ENCODE results near the gene TFAP2E. TPM values are rescaled to one million over a fixed set of nuclear protein-coding genes. Genes with fewer than 3 reads are reported as not detected.

The TFAP2E gene
- total and polyA plus RNA-seq, 4 donors, result 0.07 to 0.21 (median 0.09) TPM

GRCh38 chr1:35560256-35561225, 12.6 kb upstream of the TFAP2E start:
- 55% methylated on average over 44 of the region's 44 CpGs for WGBS
- Histone ChIP-seq H3K4me3 (ENCODE audit: low read depth in 1 of 3, low read length in 3 of 3) (no peak overlapping the region), H3K36me3 (ENCODE audit: control insufficient read depth in 4 of 4, insufficient read depth in 3 of 4, low read depth in 1 of 4, low read length in 3 of 4) (peaks cover 0 to 4% (median 3%) of the 10 kb centered on the region in 4 donors), H3K4me1 (ENCODE audit: control insufficient read depth in 4 of 4, insufficient read depth in 4 of 4, low read length in 3 of 4) (peaks cover 0 to 40% (median 29%) of the 10 kb centered on the region in 4 donors), H3K27me3 (ENCODE audit: control insufficient read depth in 4 of 4, insufficient read depth in 4 of 4, low read length in 3 of 4) (no peaks in the 10 kb centered on the region), H3K9me3 (ENCODE audit: control insufficient read depth in 4 of 4, low read length in 3 of 4) (no peaks in the 10 kb centered on the region), H3K9ac (ENCODE audit: low read depth in 1 of 2, low read length in 2 of 2) (no peak overlapping the region), H3K27ac (ENCODE audit: low read depth in 1 of 2, low read length in 2 of 2) (no peak overlapping the region)
- DNase-seq (ENCODE audit: low spot score), result no peak
- TF ChIP-seq TAF1 (conservative IDR thresholded peaks at IDR 0.05), result no peak
- TF ChIP-seq FOXA1 (IDR thresholded peaks at IDR 0.05), result no peak
- no peak for TF ChIP-seq RXRA (IDR thresholded peaks at IDR 0.05)
- TF ChIP-seq RAD21 (IDR thresholded peaks at IDR 0.05), result no peak
- TF ChIP-seq NR2F2 (IDR thresholded peaks at IDR 0.05), result no peak
- no peak for TF ChIP-seq MAX (IDR thresholded peaks at IDR 0.05)
- no peak for TF ChIP-seq ZBTB33 (IDR thresholded peaks at IDR 0.05)
- TF ChIP-seq GABPA (IDR thresholded peaks at IDR 0.05 in 1 of 2, conservative IDR thresholded peaks at IDR 0.05 in 1 of 2), result no peak
- TF ChIP-seq SP1 (IDR thresholded peaks at IDR 0.05), result no peak
- TF ChIP-seq HNF4G (IDR thresholded peaks at IDR 0.05), result no peak
- no peak for TF ChIP-seq HNF4A (conservative IDR thresholded peaks at IDR 0.05)
- TF ChIP-seq FOXA2 (IDR thresholded peaks at IDR 0.05), result no peak
- TF ChIP-seq YY1 (IDR thresholded peaks at IDR 0.05), result no peak
- TF ChIP-seq EGR1 (IDR thresholded peaks at IDR 0.05; ENCODE audit: low read depth in 2 of 2), result no peak
- TF ChIP-seq, protein P1, sequence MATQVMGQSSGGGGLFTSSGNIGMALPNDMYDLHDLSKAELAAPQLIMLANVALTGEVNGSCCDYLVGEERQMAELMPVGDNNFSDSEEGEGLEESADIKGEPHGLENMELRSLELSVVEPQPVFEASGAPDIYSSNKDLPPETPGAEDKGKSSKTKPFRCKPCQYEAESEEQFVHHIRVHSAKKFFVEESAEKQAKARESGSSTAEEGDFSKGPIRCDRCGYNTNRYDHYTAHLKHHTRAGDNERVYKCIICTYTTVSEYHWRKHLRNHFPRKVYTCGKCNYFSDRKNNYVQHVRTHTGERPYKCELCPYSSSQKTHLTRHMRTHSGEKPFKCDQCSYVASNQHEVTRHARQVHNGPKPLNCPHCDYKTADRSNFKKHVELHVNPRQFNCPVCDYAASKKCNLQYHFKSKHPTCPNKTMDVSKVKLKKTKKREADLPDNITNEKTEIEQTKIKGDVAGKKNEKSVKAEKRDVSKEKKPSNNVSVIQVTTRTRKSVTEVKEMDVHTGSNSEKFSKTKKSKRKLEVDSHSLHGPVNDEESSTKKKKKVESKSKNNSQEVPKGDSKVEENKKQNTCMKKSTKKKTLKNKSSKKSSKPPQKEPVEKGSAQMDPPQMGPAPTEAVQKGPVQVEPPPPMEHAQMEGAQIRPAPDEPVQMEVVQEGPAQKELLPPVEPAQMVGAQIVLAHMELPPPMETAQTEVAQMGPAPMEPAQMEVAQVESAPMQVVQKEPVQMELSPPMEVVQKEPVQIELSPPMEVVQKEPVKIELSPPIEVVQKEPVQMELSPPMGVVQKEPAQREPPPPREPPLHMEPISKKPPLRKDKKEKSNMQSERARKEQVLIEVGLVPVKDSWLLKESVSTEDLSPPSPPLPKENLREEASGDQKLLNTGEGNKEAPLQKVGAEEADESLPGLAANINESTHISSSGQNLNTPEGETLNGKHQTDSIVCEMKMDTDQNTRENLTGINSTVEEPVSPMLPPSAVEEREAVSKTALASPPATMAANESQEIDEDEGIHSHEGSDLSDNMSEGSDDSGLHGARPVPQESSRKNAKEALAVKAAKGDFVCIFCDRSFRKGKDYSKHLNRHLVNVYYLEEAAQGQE (IDR thresholded peaks at IDR 0.05), result no peak
- TF ChIP-seq, protein P2, sequence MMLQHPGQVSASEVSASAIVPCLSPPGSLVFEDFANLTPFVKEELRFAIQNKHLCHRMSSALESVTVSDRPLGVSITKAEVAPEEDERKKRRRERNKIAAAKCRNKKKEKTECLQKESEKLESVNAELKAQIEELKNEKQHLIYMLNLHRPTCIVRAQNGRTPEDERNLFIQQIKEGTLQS (IDR thresholded peaks at IDR 0.05), result no peak
- no peak for TF ChIP-seq JUND (IDR thresholded peaks at IDR 0.05)
- TF ChIP-seq CTCF (IDR thresholded peaks at IDR 0.05; ENCODE audit: low read depth, low read length, missing input control), result no peak
